Measurements from ENCODE around the gene ETV6. TPM values are rescaled to one million over a fixed set of nuclear protein-coding genes. Genes with fewer than 3 reads are reported as not detected.

ETV6 gene
- total and polyA plus RNA-seq, 9 of the 15 experiments (the other 6 are each of a cell fraction or from before 2014, with no cell fraction given) = 0.81 to 12.7 (median 4.1) TPM

DNA sequence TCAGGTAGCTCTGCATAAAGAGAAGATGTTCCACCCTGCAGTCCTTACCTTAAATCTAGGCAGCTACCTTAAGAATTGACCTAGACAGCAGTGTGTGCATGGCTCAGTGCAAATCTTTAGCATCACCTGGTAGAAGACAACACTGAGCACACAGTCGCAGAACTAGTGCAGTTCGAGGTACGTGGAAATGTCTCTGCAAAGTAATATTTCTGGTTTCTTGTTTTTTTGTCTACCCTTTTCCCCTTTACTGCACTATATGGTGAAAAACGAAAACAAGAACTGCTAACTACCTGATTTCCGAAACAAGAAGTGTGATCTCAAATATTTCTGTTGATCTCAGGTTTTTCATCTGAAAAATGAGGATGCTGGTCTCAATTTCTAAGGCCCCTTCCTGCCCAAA, 82.5 kb downstream of the ETV6 start (continued):
- TF ChIP-seq CREB3L1 (IDR thresholded peaks at IDR 0.05; ENCODE audit: borderline replicate concordance, low read depth) (no peak), THAP12 (CRISPR knock-in tag; IDR thresholded peaks at IDR 0.05) (no peak), ZBTB26 (CRISPR knock-in tag; IDR thresholded peaks at IDR 0.05) (no peak), MTA1 (IDR thresholded peaks at IDR 0.05; ENCODE audit: borderline replicate concordance) (no peak), FOXP1 (CRISPR knock-in tag; IDR thresholded peaks at IDR 0.05) (no peak)
- TF ChIP-seq, protein P1, sequence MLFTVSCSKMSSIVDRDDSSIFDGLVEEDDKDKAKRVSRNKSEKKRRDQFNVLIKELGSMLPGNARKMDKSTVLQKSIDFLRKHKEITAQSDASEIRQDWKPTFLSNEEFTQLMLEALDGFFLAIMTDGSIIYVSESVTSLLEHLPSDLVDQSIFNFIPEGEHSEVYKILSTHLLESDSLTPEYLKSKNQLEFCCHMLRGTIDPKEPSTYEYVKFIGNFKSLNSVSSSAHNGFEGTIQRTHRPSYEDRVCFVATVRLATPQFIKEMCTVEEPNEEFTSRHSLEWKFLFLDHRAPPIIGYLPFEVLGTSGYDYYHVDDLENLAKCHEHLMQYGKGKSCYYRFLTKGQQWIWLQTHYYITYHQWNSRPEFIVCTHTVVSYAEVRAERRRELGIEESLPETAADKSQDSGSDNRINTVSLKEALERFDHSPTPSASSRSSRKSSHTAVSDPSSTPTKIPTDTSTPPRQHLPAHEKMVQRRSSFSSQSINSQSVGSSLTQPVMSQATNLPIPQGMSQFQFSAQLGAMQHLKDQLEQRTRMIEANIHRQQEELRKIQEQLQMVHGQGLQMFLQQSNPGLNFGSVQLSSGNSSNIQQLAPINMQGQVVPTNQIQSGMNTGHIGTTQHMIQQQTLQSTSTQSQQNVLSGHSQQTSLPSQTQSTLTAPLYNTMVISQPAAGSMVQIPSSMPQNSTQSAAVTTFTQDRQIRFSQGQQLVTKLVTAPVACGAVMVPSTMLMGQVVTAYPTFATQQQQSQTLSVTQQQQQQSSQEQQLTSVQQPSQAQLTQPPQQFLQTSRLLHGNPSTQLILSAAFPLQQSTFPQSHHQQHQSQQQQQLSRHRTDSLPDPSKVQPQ (CRISPR knock-in tag; IDR thresholded peaks at IDR 0.05; ENCODE audit: borderline replicate concordance) = no peak
- TF ChIP-seq, protein P2, sequence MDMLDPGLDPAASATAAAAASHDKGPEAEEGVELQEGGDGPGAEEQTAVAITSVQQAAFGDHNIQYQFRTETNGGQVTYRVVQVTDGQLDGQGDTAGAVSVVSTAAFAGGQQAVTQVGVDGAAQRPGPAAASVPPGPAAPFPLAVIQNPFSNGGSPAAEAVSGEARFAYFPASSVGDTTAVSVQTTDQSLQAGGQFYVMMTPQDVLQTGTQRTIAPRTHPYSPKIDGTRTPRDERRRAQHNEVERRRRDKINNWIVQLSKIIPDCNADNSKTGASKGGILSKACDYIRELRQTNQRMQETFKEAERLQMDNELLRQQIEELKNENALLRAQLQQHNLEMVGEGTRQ (CRISPR knock-in tag; IDR thresholded peaks at IDR 0.05) = no peak
